Measurements from ENCODE around the gene HARS1.
"Not testable (repeated sequence)": the region's sequence is repeated elsewhere in the genome, so short reads cannot be mapped to it uniquely, and the experiment has no call there.

The HARS1 gene

DNA sequence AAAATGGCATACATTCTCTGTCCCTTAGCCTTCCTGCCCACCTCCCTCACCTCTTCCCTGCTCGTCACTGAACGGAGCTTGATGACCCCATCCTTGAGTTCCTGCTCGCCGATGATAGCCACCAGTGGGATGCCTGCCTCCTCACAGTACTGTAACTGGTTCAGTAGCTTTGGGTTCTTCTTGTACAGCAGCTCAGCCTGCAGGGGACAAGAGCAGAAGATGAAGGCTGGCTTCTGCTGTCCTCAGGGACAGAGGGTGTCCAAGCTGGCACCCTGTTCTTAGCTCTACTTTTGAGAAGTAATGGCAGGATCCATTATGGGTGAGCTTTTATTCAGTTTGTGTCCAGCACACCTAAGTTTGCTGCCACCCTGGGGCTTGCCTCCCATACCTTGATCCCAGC is 16.5 kb downstream of the HARS1 start:
- DNase-seq, result no peak

GRCh38 chr5:140674211-140674610 is 17.0 kb downstream of the HARS1 start:
- no peak for DNase-seq

GRCh38 chr5:140673187-140673976 is 17.8 kb downstream of the HARS1 start, which contains the start of gene DND1:
Gene DND1 (minus strand): TSS chr5:140673576. CDS start chr5:140673542, 34 bp downstream.
- no peak for DNase-seq

DNA sequence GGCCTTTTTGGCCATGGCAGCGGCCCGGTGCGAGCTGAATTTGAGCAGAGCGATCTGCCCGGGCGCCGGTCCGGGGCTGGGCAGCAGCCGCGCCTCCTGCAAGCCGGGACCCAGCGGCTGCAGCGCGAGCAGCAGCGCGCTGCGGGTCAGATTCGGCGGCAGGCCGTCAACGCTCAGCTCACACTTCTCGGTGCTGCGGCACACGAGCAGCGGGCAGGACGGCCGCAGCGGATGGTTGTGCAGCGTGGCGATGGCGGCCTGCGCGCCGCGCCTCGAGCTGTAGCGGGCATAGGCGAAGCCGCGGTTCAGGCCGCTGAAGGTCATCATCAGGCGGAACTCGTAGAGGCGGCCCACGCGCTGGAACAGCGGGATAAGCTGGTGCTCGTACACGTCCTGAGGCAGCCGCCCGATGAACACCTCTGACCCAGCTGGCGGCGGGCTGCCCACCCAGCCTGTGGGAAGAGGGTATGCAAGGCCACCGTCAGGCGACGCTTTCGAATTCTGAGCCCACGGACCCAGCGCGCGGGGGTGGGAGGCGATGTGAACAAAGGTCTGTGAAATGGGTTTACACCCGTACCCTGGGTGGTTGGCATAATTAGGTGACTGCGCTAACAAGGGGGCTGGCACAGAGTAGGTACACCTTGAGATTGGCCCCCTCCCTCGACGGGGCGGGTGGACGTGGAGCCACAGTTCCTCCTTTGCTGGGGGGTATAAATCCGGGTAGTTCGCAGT is 18.5 kb downstream of the HARS1 start:
- DNase-seq, result peak; percentile 19

DNA sequence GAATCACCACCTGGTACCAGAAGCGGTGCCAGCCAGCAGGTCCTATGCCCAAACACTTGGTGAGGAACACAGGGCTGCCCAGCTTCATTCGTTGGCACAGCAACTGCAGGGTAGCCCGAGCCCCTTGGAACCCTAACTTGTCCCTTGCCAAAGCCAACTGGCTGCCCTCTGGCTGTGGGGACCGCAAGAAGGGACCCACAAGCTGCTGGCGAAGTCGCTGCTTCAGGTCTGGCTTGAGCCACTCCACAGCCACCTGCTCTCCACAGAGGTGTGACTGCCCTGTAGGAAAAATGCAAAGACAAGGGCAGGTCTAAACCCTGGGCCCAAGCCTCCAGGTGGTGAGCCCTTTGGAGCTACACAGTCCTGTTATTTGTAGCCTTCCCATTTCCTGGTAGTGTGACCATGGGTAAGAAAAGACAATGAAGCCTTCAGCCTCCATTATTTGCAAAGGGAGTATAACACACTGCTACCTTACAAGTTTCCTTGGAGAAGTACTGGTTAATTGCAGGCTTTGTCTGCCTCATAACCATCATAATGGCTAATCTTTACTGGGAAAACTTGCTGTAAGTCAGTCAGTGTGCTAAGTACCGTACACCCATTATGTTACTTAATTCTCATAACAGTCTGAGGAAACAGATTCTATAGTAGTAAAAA is 19.6 kb downstream of the HARS1 start:
- DNase-seq, result no peak

DNA sequence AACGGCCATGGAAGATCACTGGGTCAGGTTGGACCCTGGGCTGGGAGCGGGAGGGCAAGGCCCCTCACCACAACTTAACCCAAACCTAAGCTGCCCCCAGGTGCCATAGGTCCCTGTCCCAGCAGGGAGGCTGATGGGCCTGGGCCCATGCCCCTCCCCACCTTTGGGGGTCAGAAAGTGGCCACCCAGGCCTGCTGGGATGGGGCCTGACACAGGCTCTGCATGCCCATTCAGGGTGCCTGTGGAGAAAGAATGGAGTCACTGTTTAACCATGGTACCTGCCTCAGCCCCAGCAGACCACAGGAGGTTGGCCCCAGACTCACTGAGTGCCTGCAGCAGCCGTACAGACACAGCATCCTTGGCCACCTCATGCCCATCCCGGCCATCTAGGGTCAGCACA is 20.1 kb downstream of the HARS1 start:
- DNase-seq, result not testable (repeated sequence)

- peak; percentile 97 for DNase-seq
These were observed 26.6 kb downstream of the HARS1 start, which contains the start of gene WDR55 for GRCh38 chr5:140664359-140665119. Gene WDR55 (plus strand): TSS chr5:140664904. CDS start chr5:140664913, 9 bp downstream.

DNA sequence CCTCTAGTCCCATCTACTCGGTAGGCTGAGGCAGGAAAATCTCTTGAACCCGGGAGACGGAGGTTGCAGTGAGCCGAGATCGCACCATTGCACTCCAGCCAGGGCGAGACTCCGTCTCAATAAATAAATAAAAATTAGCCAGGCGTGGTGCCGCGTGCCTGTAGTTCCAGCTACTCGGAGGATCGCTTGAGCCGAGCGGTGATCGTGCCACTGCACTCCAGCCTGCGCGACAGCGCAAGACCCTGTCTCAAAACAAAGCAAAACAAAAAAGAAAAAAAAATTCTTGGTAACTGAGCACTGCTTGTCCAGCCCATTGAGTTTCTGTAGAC is 27.2 kb downstream of the HARS1 start:
- no peak for DNase-seq

GRCh38 chr5:140660371-140660770 is 30.8 kb downstream of the HARS1 start:
- DNase-seq, result not testable (repeated sequence)

- DNase-seq, result no peak
These were observed 32.3 kb downstream of the HARS1 start for GRCh38 chr5:140658870-140659269.

DNA sequence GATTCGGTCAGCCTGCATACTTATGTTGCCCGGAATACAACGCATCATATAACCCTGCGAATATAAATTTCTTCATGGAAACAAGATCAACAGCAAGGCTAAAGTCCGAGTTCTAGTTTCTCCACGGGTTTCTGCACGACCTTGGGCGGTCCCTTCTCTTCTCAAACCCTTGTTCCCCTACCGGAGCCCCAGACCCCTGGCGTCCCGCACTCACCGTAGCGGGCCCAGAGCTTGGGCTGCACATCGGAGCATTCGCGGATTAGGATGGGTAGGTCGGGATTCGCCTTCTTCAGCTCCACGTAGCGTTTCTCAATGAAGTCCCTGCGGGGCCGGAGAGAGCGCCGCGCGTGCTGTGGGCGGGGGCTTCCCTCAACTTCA is 44.1 kb downstream of the HARS1 start:
- DNase-seq, result no peak

DNA sequence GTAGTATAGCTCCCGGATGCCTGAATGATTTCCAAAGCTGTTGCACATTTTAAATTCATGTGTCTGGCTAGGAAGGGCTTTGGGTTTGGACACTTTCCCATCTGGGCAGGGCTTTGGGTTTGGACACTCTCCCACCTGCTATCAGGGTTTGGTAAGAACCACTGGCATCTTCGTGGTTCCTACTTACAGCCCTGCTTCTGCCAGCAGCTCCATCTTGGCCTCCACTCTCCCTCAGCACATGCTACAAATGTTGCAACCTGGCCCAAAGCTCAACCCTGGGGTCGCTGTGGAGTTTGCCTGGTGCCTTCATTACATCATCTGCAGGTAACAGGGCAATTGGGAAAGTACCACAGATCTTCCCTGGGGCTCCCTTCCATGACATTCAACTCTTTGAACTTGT is 48.5 kb downstream of the HARS1 start:
- no peak for DNase-seq

DNA sequence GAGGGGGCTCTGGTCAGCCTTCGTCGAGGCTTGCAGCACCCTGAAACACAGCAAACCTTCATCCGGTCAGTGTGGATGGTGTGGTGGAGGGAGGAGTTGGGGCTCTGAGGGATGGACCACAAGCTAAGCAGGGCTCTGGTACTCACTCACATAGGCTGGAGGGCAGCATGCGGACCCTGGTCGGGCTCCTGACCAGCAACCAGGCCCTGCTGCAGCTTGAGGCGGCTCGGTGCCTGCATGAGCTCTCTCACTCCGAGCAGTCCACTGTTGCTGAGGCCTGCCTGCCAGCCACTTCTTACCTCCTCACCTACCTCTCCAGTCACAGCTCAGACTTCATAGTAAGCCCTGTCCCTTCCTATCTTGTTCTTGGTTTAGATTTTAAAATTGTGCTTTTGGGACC is 49.5 kb downstream of the HARS1 start:
- DNase-seq, result no peak

DNA sequence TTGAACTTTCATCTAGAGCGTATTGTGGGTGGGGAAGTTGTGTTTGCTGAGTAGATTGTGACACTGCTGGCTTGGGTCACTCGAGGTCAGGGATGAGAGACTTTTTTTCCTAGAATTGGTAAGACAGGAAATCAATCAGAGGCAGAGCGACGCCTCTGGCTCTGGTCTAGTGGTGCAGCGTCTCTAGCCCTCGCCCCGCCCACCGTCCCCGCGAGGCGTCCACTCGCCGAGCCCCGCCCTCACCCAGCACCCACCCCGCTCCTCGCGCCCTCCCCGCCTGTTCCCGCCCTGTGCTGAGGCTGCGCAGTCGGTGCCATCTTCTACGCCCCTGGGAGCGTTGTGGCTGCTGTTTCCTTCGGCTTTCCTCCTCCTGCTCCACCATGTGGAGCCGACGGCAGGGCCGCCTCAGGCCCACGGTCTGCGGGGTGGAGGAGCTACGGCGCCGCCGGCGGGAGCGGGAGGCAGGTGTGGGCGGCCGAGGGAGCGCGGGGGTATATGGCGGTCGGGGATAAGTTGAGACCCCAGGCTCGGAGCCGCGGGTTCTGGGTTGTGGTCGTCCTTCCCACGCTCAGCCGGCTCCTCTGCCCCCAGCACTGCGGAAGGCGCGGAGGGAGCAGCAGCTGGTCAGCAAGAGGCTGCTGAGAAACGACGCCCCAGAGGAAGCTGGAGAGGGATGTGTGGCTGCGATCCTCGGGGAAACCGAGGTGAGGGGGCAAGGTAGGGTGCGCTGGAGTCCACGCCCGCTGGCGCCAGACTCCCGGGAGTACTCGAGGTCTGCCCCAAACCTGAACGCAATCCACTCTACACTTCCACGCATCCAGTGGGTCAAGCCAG is 51.8 kb downstream of the HARS1 start, which contains the start of gene TMCO6:
TSS of gene TMCO6 (plus strand) at position 304 of the 834 bp plus-strand sequence. CDS start at position 381, 77 bp downstream.
- peak; percentile 99 for DNase-seq

- not testable (repeated sequence) for DNase-seq
These were observed 52.3 kb downstream of the HARS1 start for GRCh38 chr5:140638898-140639147.

DNA sequence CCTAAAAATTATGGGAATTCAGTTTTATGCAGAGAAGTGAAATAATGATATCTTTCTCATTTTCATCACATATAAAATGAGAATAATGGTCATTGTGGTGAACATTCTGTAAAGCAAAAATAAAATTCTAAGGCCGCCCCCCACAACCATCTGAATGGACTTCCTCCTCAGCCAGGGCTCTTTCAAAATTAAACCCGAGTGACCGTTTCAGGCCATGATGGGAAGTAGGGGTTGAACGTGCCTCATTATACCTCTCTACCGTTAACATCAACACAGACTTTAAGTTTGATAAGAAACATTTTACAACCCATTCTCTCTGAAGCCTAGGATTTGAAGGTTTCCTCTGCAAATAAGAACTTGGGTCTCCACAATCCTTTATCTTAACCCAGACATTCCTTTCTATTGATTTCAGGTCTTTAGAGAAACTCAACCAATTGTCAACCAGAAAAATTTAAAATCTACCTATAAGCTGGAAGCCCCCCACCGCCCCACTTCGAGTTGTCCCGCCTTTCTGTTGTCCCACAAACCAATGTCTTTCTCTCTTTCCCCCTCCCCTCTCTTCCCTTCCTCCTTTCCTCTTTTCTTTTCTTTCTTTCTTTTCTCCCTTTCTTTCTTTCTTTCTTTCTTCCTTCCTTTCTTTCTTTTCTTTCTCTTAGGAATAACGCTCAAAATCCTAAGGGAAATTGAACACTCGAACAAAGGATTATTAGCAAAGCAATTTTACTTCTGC is 53.6 kb downstream of the HARS1 start:
- DNase-seq, result no peak

DNA sequence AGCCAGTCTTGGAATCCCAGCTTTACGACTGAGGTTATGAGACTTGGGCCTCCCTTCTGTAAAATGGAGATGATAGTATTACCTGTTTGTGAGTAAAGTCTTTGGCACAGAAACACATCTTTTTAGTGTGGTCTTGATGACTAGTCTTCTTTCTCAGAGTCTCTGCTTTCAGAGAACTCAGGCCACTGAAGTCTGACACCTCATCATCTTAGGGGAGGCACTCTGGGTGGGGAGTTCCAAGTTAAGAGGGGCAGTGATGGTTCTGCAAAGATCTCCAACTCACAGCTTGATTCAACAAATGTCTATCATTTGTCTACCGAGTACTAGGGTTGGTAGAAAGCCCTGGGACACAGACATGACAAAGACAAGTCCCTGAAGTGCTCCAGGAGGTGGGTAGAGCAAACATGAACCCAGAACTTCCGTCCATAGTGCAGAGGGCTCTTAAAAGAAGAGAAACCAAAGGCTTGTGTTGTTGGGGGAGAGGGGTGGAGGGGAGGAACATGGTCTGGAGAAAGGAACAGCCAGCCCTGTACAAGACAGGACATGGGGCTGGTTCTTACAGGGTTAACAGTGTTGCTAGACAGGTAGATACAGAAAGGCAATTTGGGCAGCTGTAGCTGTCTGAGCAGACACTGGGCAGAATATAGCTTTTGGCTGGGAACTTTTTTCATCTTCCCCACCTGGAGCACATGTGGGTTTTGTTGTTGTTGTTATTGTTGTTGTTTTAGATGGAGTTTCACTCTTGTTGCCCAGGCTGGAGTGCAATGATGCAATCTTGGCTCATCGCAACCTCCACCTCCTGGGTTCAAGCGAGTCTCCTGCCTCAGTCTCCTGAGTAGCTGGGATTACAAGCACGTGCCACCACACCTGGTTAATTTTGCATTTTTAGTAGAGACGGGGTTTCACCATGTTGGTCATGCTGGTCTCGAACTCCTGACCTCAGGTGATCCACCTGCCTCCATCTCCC is 55.6 kb downstream of the HARS1 start:
- no peak for DNase-seq

GRCh38 chr5:140634103-140634502 is 57.1 kb downstream of the HARS1 start:
- no peak for DNase-seq

GRCh38 chr5:140633501-140633900 is 57.7 kb downstream of the HARS1 start:
- DNase-seq, result no peak

DNA sequence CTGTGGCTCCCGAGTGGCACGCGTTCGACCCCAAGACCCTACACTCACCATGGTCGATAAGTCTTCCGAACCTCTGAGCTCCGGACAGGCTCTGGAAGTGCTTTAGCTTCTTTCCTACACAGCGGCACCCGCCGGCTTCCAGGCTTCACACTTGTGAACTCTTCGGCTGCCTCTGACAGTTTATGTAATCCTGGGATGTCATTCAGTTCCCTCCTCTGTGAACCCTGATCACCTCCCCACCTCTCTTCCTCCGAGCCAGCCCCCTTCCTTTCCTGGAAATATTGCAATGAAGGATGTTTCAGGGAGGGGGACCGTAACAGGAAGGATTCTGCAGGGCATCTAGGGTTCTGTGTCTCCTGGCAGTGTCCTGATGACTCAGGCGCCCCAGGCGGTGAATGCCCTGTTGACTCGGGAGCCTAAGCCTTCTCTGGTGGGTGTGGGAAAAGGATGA is 58.1 kb downstream of the HARS1 start, which contains the start of gene CD14:
TSS of gene CD14 (minus strand) at position 155 of the 451 bp plus-strand sequence. CDS start at position 51, 104 bp downstream.
- peak; percentile 18 for DNase-seq

Data from CD4-positive, alpha-beta T cell treated with Interleukin-6 for 4 hours (primary cell).